ENCODE results near the gene CBR1. TPM values are rescaled to one million over a fixed set of nuclear protein-coding genes. Genes with fewer than 3 reads are reported as not detected.
A peak's percentile ranks its signal among the peaks of the same experiment; 100 is the strongest.

CBR1 gene
- 1 to 10 TPM; 5.2 to 6.8 TPM for total RNA-seq
- 33.1 TPM for polyA plus RNA-seq (2013, experiment 1 of 2)
- 30.7 TPM for polyA plus RNA-seq (2013, experiment 2 of 2)
- total RNA-seq = 2.6 to 47.5 (median 16.7) reads per million in 172 experiments

- H3K27ac Mint-ChIP-seq = peak within 1 kb of the TSS; percentile 78
- H3K36me3 Mint-ChIP-seq (ENCODE audit: low read depth) = peaks cover 47% of the 10 kb centered on the region
- H3K27ac ChIP-seq (ENCODE audit: low read depth in 1 of 2, low read length in 2 of 2) = peak within 1 kb of the TSS; percentile 44 to 51
- H3K27me3 ChIP-seq (ENCODE audit: control insufficient read depth in 1 of 2, insufficient read depth in 2 of 2, low read length in 2 of 2) = no peaks in the 10 kb centered on the region
- H3K9me3 ChIP-seq (ENCODE audit: control insufficient read depth in 1 of 2, insufficient read depth in 1 of 2, low read length in 2 of 2) = peaks cover 5 to 6% of the 10 kb centered on the region in 2 experiments
- peak within 1 kb of the TSS; percentile 79 for H3K4me3 Mint-ChIP-seq
- DNase-seq (peak; percentile 76 to 95 (median 87)), ATAC-seq (ENCODE audit: poor library complexity) (peak; percentile 99)
- H3K36me3 ChIP-seq (ENCODE audit: insufficient read depth, low read length) = peaks cover 26% of the 10 kb centered on the region
- peaks cover 45% of the 10 kb centered on the region for H3K4me1 Mint-ChIP-seq (ENCODE audit: low read depth)
- CTCF ChIA-PET = interaction anchor here (1.4 to 1.8 kb wide), 3 partner anchors 10 to 35 kb away, joined by 4 read pairs; partner anchors contain the start of gene SETD4
- H3K4me1 ChIP-seq (ENCODE audit: insufficient read depth, low read length) = peaks cover 38% of the 10 kb centered on the region
- H3K9me3 Mint-ChIP-seq = peaks cover 6% of the 10 kb centered on the region
- TF ChIP-seq, protein P1, sequence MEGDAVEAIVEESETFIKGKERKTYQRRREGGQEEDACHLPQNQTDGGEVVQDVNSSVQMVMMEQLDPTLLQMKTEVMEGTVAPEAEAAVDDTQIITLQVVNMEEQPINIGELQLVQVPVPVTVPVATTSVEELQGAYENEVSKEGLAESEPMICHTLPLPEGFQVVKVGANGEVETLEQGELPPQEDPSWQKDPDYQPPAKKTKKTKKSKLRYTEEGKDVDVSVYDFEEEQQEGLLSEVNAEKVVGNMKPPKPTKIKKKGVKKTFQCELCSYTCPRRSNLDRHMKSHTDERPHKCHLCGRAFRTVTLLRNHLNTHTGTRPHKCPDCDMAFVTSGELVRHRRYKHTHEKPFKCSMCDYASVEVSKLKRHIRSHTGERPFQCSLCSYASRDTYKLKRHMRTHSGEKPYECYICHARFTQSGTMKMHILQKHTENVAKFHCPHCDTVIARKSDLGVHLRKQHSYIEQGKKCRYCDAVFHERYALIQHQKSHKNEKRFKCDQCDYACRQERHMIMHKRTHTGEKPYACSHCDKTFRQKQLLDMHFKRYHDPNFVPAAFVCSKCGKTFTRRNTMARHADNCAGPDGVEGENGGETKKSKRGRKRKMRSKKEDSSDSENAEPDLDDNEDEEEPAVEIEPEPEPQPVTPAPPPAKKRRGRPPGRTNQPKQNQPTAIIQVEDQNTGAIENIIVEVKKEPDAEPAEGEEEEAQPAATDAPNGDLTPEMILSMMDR (IDR thresholded peaks at IDR 0.05) = no peak
- no peaks in the 10 kb centered on the region for H3K27me3 Mint-ChIP-seq
- intact Hi-C loops (cut with DNase I, micrococcal nuclease) = loop anchor here in 1 of 2 experiments (2.0 to 10.0 kb wide), 3 partner anchors 13 to 1458 kb away; partner anchors contain the start of gene HLCS
- peak within 1 kb of the TSS; percentile 76 for H3K4me3 ChIP-seq (ENCODE audit: low read length)
- POLR2A ChIA-PET = interaction anchor here (0.6 to 4.0 kb wide), 7 partner anchors 9 to 250 kb away, joined by 3 to 64 read pairs (median 4); partner anchors contain the start of genes CBR3, MORC3 and SETD4
These were observed at the start of gene CBR1 for GRCh38 chr21:36069713-36070583. Gene CBR1 (plus strand): TSS chr21:36070024. CDS start chr21:36070116, 92 bp downstream.

DNA sequence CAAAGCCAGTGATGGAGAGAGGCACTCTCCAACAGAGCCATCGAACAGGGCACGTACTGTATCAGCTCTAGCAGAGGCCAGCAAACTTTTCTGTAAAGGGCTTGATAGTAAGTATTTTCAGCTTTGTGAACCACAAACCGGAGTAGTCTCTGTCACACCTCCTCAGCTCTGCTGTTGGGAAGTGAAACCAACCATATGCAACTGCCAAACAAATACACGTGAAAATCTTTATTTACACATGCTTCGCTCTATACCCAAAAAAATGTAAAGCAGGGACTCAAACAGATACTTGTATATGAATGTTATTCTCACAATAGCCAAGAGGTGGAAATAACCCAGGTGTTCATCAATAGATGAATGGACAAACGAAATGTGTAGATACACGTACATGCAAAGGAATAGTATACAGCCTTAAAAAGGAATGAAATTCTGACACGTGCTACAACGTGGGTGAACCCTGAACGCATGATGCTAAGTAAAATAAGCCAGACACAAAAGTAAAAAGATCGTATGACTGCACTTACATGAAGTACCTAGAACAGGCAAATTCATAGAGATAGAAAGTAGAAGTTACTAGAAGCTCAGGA, 48.5 kb upstream of the CBR1 start:
- no peak overlapping the region for H3K27ac ChIP-seq (ENCODE audit: low read depth in 1 of 2, low read length in 2 of 2)
- no peaks in the 10 kb centered on the region for H3K27me3 ChIP-seq (ENCODE audit: control insufficient read depth in 1 of 2, insufficient read depth in 2 of 2, low read length in 2 of 2)
- Mint-ChIP-seq H3K27me3 (no peaks in the 10 kb centered on the region), H3K4me3 (no peak overlapping the region), H3K9me3 (no peaks in the 10 kb centered on the region), H3K27ac (no peak overlapping the region), H3K4me1 (ENCODE audit: low read depth) (no peaks in the 10 kb centered on the region), H3K36me3 (ENCODE audit: low read depth) (no peaks in the 10 kb centered on the region)
- TF ChIP-seq, protein P1 (IDR thresholded peaks at IDR 0.05) = no peak
- ChIA-PET POLR2A (no interaction called here), CTCF (no interaction called here)
- no peaks in the 10 kb centered on the region for H3K4me1 ChIP-seq (ENCODE audit: insufficient read depth, low read length)
- no peaks in the 10 kb centered on the region for H3K36me3 ChIP-seq (ENCODE audit: insufficient read depth, low read length)
- ATAC-seq (ENCODE audit: poor library complexity) (no peak), DNase-seq (no peak)
- intact Hi-C loops (cut with DNase I, micrococcal nuclease) = no loop called here
- H3K9me3 ChIP-seq (ENCODE audit: control insufficient read depth in 1 of 2, insufficient read depth in 1 of 2, low read length in 2 of 2) = peaks cover 0 to 8% of the 10 kb centered on the region in 2 experiments
- no peak overlapping the region for H3K4me3 ChIP-seq (ENCODE audit: low read length)

DNA sequence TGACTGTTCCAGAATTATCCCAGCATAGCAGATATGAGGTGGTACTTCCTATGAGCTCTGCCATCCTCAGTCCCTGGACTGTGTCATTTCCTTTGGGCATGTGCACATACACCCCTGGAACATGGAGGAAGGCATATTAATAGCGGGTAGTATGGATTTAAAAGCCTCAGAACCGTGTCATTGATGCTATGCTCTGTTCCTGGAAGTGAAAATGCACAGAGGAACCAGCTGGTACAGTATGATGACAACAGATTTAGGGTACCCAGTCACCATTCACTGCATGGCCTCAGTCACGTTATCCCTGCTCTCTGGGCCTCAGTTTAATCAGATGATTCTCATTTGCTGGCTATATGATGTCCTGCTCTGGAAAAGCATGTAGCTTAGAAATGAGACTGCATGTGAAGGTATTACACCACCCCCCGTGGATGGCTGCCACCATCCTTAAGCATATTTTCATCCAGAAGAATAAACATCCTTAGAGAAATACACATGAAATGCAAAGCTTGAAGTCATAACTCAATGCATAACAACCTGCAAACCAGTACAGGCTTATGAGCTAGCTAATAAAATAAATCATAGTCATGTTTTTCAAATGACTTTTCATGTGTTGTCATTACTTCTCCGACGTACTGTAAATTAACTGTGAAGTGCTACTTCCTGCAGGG, 47.3 kb upstream of the CBR1 start:
- H3K4me1 ChIP-seq (ENCODE audit: insufficient read depth, low read length) = no peaks in the 10 kb centered on the region
- H3K36me3 ChIP-seq (ENCODE audit: insufficient read depth, low read length) = no peaks in the 10 kb centered on the region
- H3K4me3 ChIP-seq (ENCODE audit: low read length) = no peak overlapping the region
- H3K27ac ChIP-seq (ENCODE audit: low read depth in 1 of 2, low read length in 2 of 2) = no peak overlapping the region
- peaks cover 0 to 8% of the 10 kb centered on the region in 2 experiments for H3K9me3 ChIP-seq (ENCODE audit: control insufficient read depth in 1 of 2, insufficient read depth in 1 of 2, low read length in 2 of 2)
- Mint-ChIP-seq H3K27ac (no peak overlapping the region), H3K9me3 (no peaks in the 10 kb centered on the region), H3K4me3 (no peak overlapping the region), H3K27me3 (no peaks in the 10 kb centered on the region), H3K4me1 (ENCODE audit: low read depth) (no peaks in the 10 kb centered on the region), H3K36me3 (ENCODE audit: low read depth) (no peaks in the 10 kb centered on the region)
- intact Hi-C loops (cut with DNase I, micrococcal nuclease) = no loop called here
- ChIA-PET POLR2A (no interaction called here), CTCF (no interaction called here)
- no peak for DNase-seq
- ATAC-seq (ENCODE audit: poor library complexity) = no peak
- TF ChIP-seq, protein P1 (IDR thresholded peaks at IDR 0.05) = no peak
- no peaks in the 10 kb centered on the region for H3K27me3 ChIP-seq (ENCODE audit: control insufficient read depth in 1 of 2, insufficient read depth in 2 of 2, low read length in 2 of 2)

Data from CD4-positive, alpha-beta T cell (primary cell).